Keratinocyte (primary cell): ENCODE measurements around the gene MAIP1. TPM values are rescaled to one million over a fixed set of nuclear protein-coding genes. Genes with fewer than 3 reads are reported as not detected.

Experiments
- DNase-seq: peaks from one replicate; pipeline ENCODE4 v3.0.0-alpha.2; 2011; ENCODE audit warnings: low read depth, missing footprints, low spot score
- FAIRE-seq: peaks from 2 replicates; lab custom pipeline; 2011; peaks lifted over from hg19 to GRCh38; lab: Jason Lieb, UNC
- H2AFZ ChIP-seq: 2 replicates; pipeline ENCODE4 v1.6.0; 2012; ENCODE audit warnings: low read length, control low read depth, inconsistent platforms; ENCODE audit not compliant: control insufficient read depth
- H3K27ac ChIP-seq: 2 replicates; pipeline ENCODE4 v1.5.1; 2011; ENCODE audit warnings: low read length; ENCODE audit not compliant: control insufficient read depth, insufficient read depth
- H3K27me3 ChIP-seq: 3 replicates; pipeline ENCODE4 v1.6.0; 2011; ENCODE audit warnings: low read length; ENCODE audit not compliant: control insufficient read depth, insufficient read depth; ENCODE audit errors: extremely low read depth
- H3K36me3 ChIP-seq, 2 experiments: 2 replicates in 1 of 2; 3 replicates in 1 of 2; pipeline ENCODE4 v1.5.1; 2011; ENCODE audit warnings: low read length in 2 of 2, mild to moderate bottlenecking in 1 of 2; ENCODE audit not compliant: control insufficient read depth in 2 of 2, insufficient read depth in 2 of 2; ENCODE audit errors: extremely low read depth in 1 of 2
- H3K4me1 ChIP-seq: 3 replicates; pipeline ENCODE4 v1.5.1; 2011; ENCODE audit warnings: low read length; ENCODE audit not compliant: control insufficient read depth, insufficient read depth; ENCODE audit errors: extremely low read depth
- H3K4me2 ChIP-seq: 3 replicates; pipeline ENCODE4 v1.6.0; 2011; ENCODE audit warnings: low read depth, low read length; ENCODE audit not compliant: control insufficient read depth, insufficient read depth; ENCODE audit errors: extremely low read depth
- H3K4me3 ChIP-seq, 3 experiments: fragments of 200-600 bp in 1 of 3; sonication (generic) in 1 of 3; 2 replicates in 2 of 3; 3 replicates in 1 of 3; pipeline ENCODE4 v1.5.1; 2011 to 2016; ENCODE audit warnings: low read length in 3 of 3, mild to moderate bottlenecking in 3 of 3, control low read depth in 2 of 3, inconsistent platforms in 1 of 3, low read depth in 1 of 3, mixed read lengths in 1 of 3, mixed run types in 1 of 3, moderate library complexity in 1 of 3; ENCODE audit not compliant: control insufficient read depth in 2 of 3, insufficient read depth in 2 of 3; ENCODE audit errors: extremely low read depth in 1 of 3
- H3K79me2 ChIP-seq: 2 replicates; pipeline ENCODE4 v1.6.0; 2012; ENCODE audit warnings: low read length; ENCODE audit not compliant: control insufficient read depth, insufficient read depth
- H3K9ac ChIP-seq: 3 replicates; pipeline ENCODE4 v1.6.0; 2011; ENCODE audit warnings: low read length; ENCODE audit not compliant: control insufficient read depth, insufficient read depth; ENCODE audit errors: extremely low read depth
- H3K9me1 ChIP-seq: 3 replicates; pipeline ENCODE4 v1.6.0; 2011; ENCODE audit warnings: low read length; ENCODE audit not compliant: control insufficient read depth, insufficient read depth; ENCODE audit errors: extremely low read depth
- H3K9me3 ChIP-seq: 2 replicates; pipeline ENCODE4 v1.5.1; 2012; ENCODE audit warnings: low read depth, low read length; ENCODE audit not compliant: control insufficient read depth
- H4K20me1 ChIP-seq: 3 replicates; pipeline ENCODE4 v1.6.0; 2011; ENCODE audit warnings: low read length; ENCODE audit not compliant: control insufficient read depth, insufficient read depth; ENCODE audit errors: extremely low read depth
- CTCF ChIP-seq, 3 experiments: IDR thresholded peaks in 1 of 3; conservative IDR thresholded peaks in 1 of 3; optimal IDR thresholded peaks in 1 of 3; 2 replicates in 2 of 3; 3 replicates in 1 of 3; pipeline versions ENCODE3 to v1.5.1; 2011; ENCODE audit warnings: low read length in 3 of 3, mild to moderate bottlenecking in 3 of 3, moderate library complexity in 2 of 3, control low read depth in 1 of 3, inconsistent platforms in 1 of 3; ENCODE audit not compliant: insufficient read depth in 2 of 3; ENCODE audit errors: extremely low read depth in 1 of 3
- EZH2 ChIP-seq: IDR thresholded peaks from one replicate; pipeline ENCODE4 v1.6.1; 2012; ENCODE audit warnings: inconsistent platforms, mild to moderate bottlenecking, low read length, moderate library complexity
- dilution Hi-C: fragments of 300-500 bp; cut with MboI; formaldehyde crosslinking; loops from one replicate; pipeline ENCODE4 v1.7.0; 2020; ENCODE audit warnings: low sequenced_read_pairs; ENCODE audit not compliant: extremely low pct_ligation_motif_present
- polyA plus RNA-seq, 5 experiments: library from polyadenylated mRNA; depleted of rRNA in 3 of 5; stranded (reverse) in 3 of 5; stranded (forward) in 1 of 5; unstranded in 1 of 5; fragments of >200 nt; gene quantifications; 1 replicate in 1 of 5; 2 replicates in 3 of 5; 3 replicates in 1 of 5; pipeline versions ENCODE4 v1.2.1 to v1.2.3, GENCODE V29; 2011 to 2012; ENCODE audit warnings: missing spikeins in 2 of 5, low read depth in 1 of 5, low replicate concordance in 1 of 5

Gene MAIP1
- polyA plus RNA-seq, 1 donor (not counting 4 experiments of a cell fraction or from before 2014, with no cell fraction given) = 17.4 TPM

GRCh38 chr2:199922856-199923255 lies 32.5 kb upstream of the MAIP1 start:
- Histone ChIP-seq H3K9me1 (no peaks in the 10 kb centered on the region), H3K79me2 (peaks cover 57% of the 10 kb centered on the region), H4K20me1 (no peaks in the 10 kb centered on the region), H3K4me2 (no peak overlapping the region), H3K9me3 (no peaks in the 10 kb centered on the region), H3K9ac (no peak overlapping the region), H3K27me3 (no peaks in the 10 kb centered on the region), H3K36me3 (peaks cover 4 to 6% of the 10 kb centered on the region in 2 experiments), H2AFZ (no peak overlapping the region), H3K4me1 (no peaks in the 10 kb centered on the region), H3K4me3 (no peak overlapping the region), H3K27ac (no peak overlapping the region)
- peak; percentile 26 for FAIRE-seq
- TF ChIP-seq CTCF (optimal IDR thresholded peaks at IDR 0.05 in 1 of 3, IDR thresholded peaks at IDR 0.05 in 1 of 3, conservative IDR thresholded peaks at IDR 0.05 in 1 of 3; ENCODE audit: extremely low read depth in 1 of 3, insufficient read depth in 2 of 3, low read length in 3 of 3) (no peak), EZH2 (no peak)
- dilution Hi-C loops = no loop called here
- DNase-seq = no peak

GRCh38 chr2:199923924-199924323 lies 31.5 kb upstream of the MAIP1 start:
- DNase-seq (no peak), FAIRE-seq (no peak)
- no peak overlapping the region for H3K9ac ChIP-seq
- H3K9me1 ChIP-seq = no peaks in the 10 kb centered on the region
- H3K4me2 ChIP-seq = no peak overlapping the region
- TF ChIP-seq CTCF (optimal IDR thresholded peaks at IDR 0.05 in 1 of 3, IDR thresholded peaks at IDR 0.05 in 1 of 3, conservative IDR thresholded peaks at IDR 0.05 in 1 of 3; ENCODE audit: extremely low read depth in 1 of 3, insufficient read depth in 2 of 3, low read length in 3 of 3) = no peak
- no peak for TF ChIP-seq EZH2
- dilution Hi-C loops = no loop called here
- peaks cover 4 to 6% of the 10 kb centered on the region in 2 experiments for H3K36me3 ChIP-seq
- H3K4me3 ChIP-seq = no peak overlapping the region
- H2AFZ ChIP-seq = no peak overlapping the region
- no peaks in the 10 kb centered on the region for H3K9me3 ChIP-seq
- no peaks in the 10 kb centered on the region for H3K27me3 ChIP-seq
- no peaks in the 10 kb centered on the region for H4K20me1 ChIP-seq
- H3K4me1 ChIP-seq = no peaks in the 10 kb centered on the region
- H3K79me2 ChIP-seq = peaks cover 49% of the 10 kb centered on the region
- H3K27ac ChIP-seq = no peak overlapping the region
